ENCODE results near the gene AJM1. TPM values are rescaled to one million over a fixed set of nuclear protein-coding genes. Genes with fewer than 3 reads are reported as not detected.
"Not testable (repeated sequence)": the region's sequence is repeated elsewhere in the genome, so short reads cannot be mapped to it uniquely, and the experiment has no call there.

The AJM1 gene
- total RNA-seq, 6 experiments from 2014 or later: 4.5 to 8.0 (median 5.3) TPM

- H3K4me3 Mint-ChIP-seq: no peak overlapping the region
- H3K4me1 Mint-ChIP-seq (ENCODE audit: low read depth): no peaks in the 10 kb centered on the region
- no peaks in the 10 kb centered on the region for H3K36me3 Mint-ChIP-seq (ENCODE audit: low read depth)
These were observed 12.9 kb upstream of the AJM1 start for GRCh38 chr9:136829412-136829811.

GRCh38 chr9:136829981-136830885 lies 12.0 kb upstream of the AJM1 start:
- Mint-ChIP-seq H3K9me3 (no peaks in the 10 kb centered on the region), H3K4me1 (ENCODE audit: low read depth) (no peaks in the 10 kb centered on the region), H3K36me3 (ENCODE audit: low read depth) (no peaks in the 10 kb centered on the region), H3K27me3 (ENCODE audit: insufficient read depth) (no peaks in the 10 kb centered on the region; the same call in none of the 2 replicates), H3K27ac (no peak overlapping the region), H3K4me3 (no peak overlapping the region)
- DNase-seq: no peak
- no peak for TF ChIP-seq CTCF (IDR thresholded peaks at IDR 0.05)

More at GRCh38 chr9:136829412-136829811, 12.9 kb upstream of the AJM1 start:
- H3K27ac Mint-ChIP-seq: no peak overlapping the region
- no peak for DNase-seq
- 0 out of 2 replicates have a peak, but pooled peaks have one; percentile 6 for TF ChIP-seq CTCF (IDR thresholded peaks at IDR 0.05)
- no peaks in the 10 kb centered on the region for H3K9me3 Mint-ChIP-seq
- H3K27me3 Mint-ChIP-seq (ENCODE audit: insufficient read depth): no peaks in the 10 kb centered on the region; the same call in none of the 2 replicates

- H3K27me3 Mint-ChIP-seq (ENCODE audit: insufficient read depth): no peaks in the 10 kb centered on the region; the same call in none of the 2 replicates
- H3K36me3 Mint-ChIP-seq (ENCODE audit: low read depth): no peaks in the 10 kb centered on the region
- no peak overlapping the region for H3K27ac Mint-ChIP-seq
- no peaks in the 10 kb centered on the region for H3K4me1 Mint-ChIP-seq (ENCODE audit: low read depth)
- H3K9me3 Mint-ChIP-seq: no peaks in the 10 kb centered on the region
- TF ChIP-seq CTCF (IDR thresholded peaks at IDR 0.05): no peak
- DNase-seq: no peak
- no peak overlapping the region for H3K4me3 Mint-ChIP-seq
These were observed 11.1 kb upstream of the AJM1 start for GRCh38 chr9:136831002-136831719.

- Mint-ChIP-seq H3K9me3 (no peaks in the 10 kb centered on the region), H3K4me1 (ENCODE audit: low read depth) (no peaks in the 10 kb centered on the region), H3K36me3 (ENCODE audit: low read depth) (no peaks in the 10 kb centered on the region), H3K27me3 (ENCODE audit: insufficient read depth) (no peaks in the 10 kb centered on the region; the same call in none of the 2 replicates), H3K27ac (no peak overlapping the region), H3K4me3 (no peak overlapping the region)
- no peak for DNase-seq
- TF ChIP-seq CTCF (IDR thresholded peaks at IDR 0.05): no peak
These were observed 10.6 kb upstream of the AJM1 start for GRCh38 chr9:136831720-136832104.

GRCh38 chr9:136832581-136832980 lies 9.7 kb upstream of the AJM1 start:
- Mint-ChIP-seq H3K27me3 (ENCODE audit: insufficient read depth) (no peaks in the 10 kb centered on the region; the same call in none of the 2 replicates), H3K4me3 (no peak overlapping the region), H3K4me1 (ENCODE audit: low read depth) (no peaks in the 10 kb centered on the region), H3K9me3 (no peaks in the 10 kb centered on the region), H3K27ac (no peak overlapping the region), H3K36me3 (ENCODE audit: low read depth) (no peaks in the 10 kb centered on the region)
- no peak for DNase-seq
- TF ChIP-seq CTCF (IDR thresholded peaks at IDR 0.05): no peak

- not testable (repeated sequence) for H3K4me1 Mint-ChIP-seq (ENCODE audit: low read depth); H3K36me3 Mint-ChIP-seq (ENCODE audit: low read depth); H3K27ac Mint-ChIP-seq
These were observed 8.8 kb upstream of the AJM1 start for GRCh38 chr9:136833381-136834048.

More at GRCh38 chr9:136833381-136834048, 8.8 kb upstream of the AJM1 start:
- not testable (repeated sequence) for H3K27me3 Mint-ChIP-seq (ENCODE audit: insufficient read depth); DNase-seq; H3K9me3 Mint-ChIP-seq; H3K4me3 Mint-ChIP-seq

All from HFFc6 (cell line).